Epithelial cell of esophagus (primary cell): Measurements from ENCODE around the gene TENT5C.
"Not testable (repeated sequence)": the region's sequence is repeated elsewhere in the genome, so short reads cannot be mapped to it uniquely, and the experiment has no call there.

ENCODE experiments used
- DNase-seq: peaks from one replicate; pipeline ENCODE4 v3.0.0; 2010; ENCODE audit warnings: low read depth
- H3K4me3 ChIP-seq: 2 replicates; pipeline ENCODE4 v1.5.1; 2011; ENCODE audit warnings: mild to moderate bottlenecking, low read length, control low read depth
- TF ChIP-seq, protein P1 (sequence below): IDR thresholded peaks from 2 replicates; pipeline ENCODE4 v1.5.1; 2011; ENCODE audit warnings: low read depth, mild to moderate bottlenecking, low read length, control low read depth, inconsistent platforms; ENCODE audit not compliant: insufficient read depth; ENCODE audit errors: missing control alignments

Gene TENT5C

DNA sequence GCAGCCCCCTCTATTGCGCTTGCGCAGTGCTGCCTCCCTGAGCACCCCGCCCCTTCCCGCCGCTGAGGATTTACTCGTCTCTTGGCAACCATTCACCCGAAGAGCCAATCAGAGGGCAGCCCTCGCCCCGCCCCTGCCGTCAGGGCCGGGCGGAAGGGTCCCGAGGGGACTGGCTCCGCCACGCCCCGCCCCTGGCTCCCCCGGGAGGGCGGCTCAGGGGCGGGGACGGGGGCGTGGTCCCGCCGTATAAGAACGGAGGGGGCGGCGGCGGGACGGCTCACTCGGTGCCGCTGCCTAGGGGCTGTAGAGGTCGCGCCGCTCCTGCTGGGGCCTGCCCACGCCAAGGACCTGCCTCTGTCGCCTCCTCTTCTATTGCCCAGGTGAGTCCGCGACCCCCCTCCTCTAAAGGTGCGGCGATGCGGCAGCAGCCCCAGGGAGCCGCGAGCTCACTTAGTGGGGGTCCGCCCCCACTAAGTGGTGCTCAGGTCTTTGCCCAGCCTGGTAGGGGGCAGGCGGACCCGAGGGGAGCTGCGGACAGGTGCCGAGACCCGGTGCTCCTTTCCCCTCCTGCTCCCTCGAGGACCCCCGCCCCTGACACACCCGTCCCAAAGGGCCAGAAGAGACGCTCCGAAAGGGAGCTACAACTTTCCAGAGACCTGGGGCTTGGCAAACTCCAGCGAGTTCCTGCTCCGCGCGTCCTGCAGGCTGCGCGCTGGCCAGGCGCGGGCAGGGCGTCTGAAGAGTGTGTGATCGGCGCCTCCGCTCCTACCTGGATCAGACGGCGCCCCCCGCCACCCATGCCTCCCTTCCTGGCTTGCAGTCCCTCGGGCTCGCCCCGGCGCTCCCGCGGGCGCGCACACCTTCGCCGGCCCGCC is at the start of gene TENT5C:
TSS of gene TENT5C (plus strand) at position 275 of the 875 bp plus-strand sequence. CDS start 16,821 bp downstream, outside the sequence.
- DNase-seq = peak; percentile 97
- TF ChIP-seq, protein P1, sequence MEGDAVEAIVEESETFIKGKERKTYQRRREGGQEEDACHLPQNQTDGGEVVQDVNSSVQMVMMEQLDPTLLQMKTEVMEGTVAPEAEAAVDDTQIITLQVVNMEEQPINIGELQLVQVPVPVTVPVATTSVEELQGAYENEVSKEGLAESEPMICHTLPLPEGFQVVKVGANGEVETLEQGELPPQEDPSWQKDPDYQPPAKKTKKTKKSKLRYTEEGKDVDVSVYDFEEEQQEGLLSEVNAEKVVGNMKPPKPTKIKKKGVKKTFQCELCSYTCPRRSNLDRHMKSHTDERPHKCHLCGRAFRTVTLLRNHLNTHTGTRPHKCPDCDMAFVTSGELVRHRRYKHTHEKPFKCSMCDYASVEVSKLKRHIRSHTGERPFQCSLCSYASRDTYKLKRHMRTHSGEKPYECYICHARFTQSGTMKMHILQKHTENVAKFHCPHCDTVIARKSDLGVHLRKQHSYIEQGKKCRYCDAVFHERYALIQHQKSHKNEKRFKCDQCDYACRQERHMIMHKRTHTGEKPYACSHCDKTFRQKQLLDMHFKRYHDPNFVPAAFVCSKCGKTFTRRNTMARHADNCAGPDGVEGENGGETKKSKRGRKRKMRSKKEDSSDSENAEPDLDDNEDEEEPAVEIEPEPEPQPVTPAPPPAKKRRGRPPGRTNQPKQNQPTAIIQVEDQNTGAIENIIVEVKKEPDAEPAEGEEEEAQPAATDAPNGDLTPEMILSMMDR = no peak
- H3K4me3 ChIP-seq = peak within 1 kb of the TSS; percentile 72

DNA sequence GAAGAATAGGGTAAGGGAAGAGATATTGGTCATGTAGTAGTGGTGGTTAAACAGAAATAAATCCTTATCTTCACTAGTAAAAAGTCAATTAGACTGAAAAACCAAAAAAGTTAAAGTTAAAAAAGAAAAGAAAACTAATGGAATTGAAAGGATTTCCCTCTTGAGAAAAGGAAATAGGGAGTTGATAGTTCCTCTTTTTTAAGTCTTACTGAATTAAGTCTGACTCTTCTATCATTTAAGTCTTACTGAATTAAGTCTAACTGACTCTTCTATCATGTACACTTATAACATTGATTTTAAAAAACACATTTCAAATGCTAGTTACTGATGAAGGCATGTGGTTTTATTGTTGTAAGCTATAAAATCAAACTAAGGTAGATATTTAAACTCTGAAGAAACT is 49.5 kb upstream of the TENT5C start:
- TF ChIP-seq, protein P1 = no peak
- no peak for DNase-seq
- no peak overlapping the region for H3K4me3 ChIP-seq

DNA sequence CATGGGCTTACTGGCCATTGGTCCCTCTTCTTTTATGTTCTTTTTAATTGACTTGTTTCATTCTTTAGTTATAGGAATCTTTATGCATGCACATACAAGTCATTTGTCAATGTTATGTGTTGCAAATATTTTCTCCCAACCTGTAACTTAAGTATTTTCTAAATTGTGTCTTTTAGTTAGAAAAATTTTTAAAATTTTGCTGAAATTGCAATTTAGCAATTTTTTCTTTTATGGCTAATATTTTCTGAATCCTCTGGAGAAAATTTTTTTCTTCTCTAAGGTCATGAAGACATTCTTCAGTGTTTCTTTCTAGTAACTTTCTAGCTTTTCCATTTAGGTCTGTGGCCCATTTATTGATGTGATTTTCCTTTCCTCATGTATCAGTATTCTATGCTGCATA is 48.9 kb upstream of the TENT5C start:
- TF ChIP-seq, protein P1 = no peak
- no peak overlapping the region for H3K4me3 ChIP-seq
- no peak for DNase-seq

DNA sequence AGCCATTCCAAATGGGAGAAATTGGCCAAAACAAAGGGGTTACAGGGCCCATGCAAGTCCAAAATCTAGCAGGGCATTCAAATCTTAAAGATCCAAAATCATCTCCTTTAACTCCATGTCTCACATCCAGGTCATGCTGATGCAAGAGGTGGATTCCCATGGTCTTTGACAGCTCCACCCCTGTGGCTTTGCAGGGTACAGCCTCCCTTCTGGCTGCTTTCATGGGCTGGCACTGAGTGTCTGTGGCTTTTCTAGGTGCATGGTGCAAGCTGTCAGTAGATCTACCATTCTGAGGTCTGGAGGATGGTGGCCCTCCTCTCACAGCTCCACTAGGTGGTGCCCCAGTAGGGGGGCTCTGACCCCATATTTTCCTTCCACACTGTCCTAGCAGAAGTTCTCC is 47.4 kb upstream of the TENT5C start:
- H3K4me3 ChIP-seq, DNase-seq: not testable (repeated sequence)

DNA sequence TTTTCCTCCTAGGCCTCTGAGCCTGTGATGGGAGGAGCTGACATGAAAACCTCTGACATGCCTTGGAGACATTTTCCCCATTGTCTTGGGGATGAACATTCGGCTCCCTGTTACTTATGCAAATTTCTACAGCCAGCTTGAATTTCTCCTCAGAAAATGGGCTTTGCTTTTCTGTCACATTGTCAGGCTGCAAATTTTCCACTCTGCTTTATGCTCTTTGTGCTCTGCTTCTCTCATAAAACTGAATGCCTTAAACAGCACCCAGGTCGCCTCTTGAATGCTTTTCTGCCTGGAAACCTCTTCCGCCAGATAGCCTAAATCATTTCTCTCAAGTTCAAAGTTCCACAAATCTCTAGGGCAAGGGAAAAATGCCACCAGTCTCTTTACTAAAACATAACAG is 46.7 kb upstream of the TENT5C start:
- no peak for DNase-seq
- no peak overlapping the region for H3K4me3 ChIP-seq
- TF ChIP-seq, protein P1 = no peak

DNA sequence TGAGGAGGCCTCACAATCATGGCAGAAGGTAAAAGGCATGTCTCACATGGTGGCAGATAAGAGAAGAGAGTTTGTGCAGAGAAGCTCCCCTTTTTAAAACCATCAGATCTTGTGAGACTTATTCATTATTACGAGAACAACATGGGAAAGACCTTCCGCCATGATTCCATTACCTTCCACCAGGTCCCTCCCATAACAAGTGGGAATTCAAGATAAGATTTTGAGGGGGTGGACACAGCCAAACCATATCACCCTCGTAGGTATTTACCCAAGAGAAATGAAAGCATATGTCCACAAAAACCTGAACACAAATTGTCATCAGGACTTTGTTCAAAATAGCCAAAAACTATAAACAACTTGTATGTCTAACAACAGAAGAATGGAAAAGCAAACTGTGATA is 45.9 kb upstream of the TENT5C start:
- H3K4me3 ChIP-seq = no peak overlapping the region
- TF ChIP-seq, protein P1 = no peak
- no peak for DNase-seq

DNA sequence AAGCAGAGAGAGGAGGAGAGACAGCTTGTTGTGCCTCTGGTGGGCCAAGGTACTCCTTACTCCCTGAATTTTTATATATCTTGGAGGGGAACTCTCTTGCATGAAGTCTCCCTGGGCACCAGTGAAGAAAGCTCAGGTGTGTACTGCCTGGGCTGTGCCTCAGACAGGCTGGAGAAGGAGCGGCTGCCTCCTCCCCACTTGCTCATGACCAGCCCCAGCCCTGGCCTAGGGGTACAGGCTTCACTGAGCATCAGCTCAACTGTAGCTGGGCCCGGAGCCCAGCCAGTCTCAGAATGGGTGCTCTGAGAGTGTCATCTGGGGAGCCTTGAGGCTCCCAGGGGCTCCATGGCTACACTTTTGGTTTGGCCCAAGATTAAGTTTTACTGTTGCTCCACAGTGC is 44.8 kb upstream of the TENT5C start:
- TF ChIP-seq, protein P1 = no peak
- no peak for DNase-seq
- no peak overlapping the region for H3K4me3 ChIP-seq
